HG02763 (cell line): ENCODE measurements around the gene PUM2.
"Not testable (repeated sequence)": the region's sequence is repeated elsewhere in the genome, so short reads cannot be mapped to it uniquely, and the experiment has no call there.

Source experiments
- ATAC-seq: cut with Tn5 transposase; IDR thresholded peaks from one replicate; pipeline ENCODE4 v1.9.1; 2021; ENCODE audit warnings: mild to moderate bottlenecking, moderate library complexity; ENCODE audit not compliant: unreplicated experiment

Gene PUM2

DNA sequence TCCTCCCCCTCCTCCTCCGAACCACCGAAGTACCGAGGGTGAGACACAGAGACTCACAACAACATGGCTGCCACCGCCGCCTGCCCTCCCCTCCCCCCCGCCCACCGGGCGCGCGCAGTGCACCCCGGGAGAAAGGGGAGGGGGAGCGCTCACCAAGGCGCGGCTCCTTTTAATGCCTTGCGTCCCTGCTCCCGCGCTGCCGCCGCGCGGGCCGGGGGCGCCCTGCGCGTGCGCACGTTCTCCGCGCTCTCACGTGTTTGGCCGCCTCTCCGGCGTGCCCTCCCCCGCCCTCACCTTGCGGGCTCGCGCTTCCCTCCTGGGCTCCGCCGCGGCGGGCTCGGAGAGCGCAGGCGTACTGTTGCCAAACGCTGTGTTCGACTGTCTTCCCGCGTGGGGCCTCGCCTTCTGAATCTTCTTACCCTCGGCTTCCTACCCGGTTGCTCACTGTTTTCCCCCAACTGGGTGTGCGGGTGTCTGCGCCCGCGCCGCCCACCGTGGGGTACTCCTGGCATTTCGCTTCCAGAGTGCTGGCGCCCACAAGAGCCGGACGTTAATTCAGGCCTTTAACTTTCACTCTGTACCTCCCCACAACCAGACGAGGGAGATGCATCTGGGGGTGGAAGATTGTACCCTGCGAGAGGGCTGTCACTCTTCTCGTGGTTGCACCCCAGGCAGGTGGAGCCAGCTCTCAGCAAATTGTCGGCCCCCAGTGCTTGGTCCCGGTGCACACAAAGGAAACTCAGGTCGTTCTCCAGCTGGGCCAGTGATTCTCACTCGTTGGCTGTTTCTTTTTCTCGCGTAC lies at the start of gene PUM2:
PUM2 (minus strand) TSS at position 92 of the 802 bp plus-strand sequence. CDS start 23,484 bp downstream, outside the sequence.
- peak; percentile 84 for ATAC-seq

DNA sequence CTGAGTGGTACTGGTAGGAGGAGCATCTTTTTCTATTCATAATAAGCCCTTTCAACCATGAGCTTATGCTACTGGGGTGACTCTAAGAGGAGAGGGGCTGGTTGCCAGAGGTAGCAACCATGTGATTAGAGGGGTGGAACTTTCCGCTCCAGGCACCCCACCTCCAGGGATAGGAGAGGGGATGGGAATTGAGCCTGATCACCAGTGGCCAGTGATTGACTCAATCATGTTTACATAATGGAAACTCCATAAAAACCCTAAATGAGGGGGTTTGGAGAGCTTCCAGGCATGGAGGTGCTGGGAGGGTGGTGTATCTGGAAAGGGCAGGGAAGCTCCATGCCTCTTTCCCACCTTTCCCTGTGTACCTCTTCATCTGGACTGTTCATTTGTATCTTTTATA lies 49.7 kb upstream of the PUM2 start:
- ATAC-seq = no peak

DNA sequence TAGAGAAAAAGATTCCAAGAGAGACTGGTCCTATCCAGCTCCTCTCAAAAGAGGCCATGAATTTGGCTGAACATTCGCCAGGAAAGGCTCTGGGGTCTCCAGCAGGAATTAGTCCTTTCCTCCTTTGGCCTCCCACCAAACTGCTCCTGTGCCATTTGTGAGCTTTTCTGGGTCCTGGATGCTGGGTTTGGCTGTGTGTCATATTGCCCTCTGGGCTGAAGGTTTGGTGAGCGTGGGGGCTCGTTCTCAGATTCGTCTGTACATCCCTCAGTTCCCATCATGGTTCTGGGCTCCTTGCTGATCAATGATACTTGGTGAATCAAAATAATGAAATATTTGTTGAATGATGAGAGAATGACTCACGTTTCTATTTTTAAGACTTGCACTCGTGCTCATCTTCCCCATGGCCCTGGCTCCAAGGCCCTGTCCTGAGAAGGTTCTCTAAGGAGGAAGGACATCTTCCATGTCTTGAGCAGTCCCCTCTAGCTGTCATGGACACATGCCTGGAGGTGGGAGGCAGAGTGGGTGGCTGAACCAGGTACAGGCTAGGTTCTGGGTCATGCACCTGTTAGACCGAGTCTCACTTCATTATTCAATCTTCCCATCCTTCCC lies 48.4 kb upstream of the PUM2 start:
- no peak for ATAC-seq

- no peak for ATAC-seq
These were observed 47.3 kb upstream of the PUM2 start for GRCh38 chr2:20397811-20398447.

DNA sequence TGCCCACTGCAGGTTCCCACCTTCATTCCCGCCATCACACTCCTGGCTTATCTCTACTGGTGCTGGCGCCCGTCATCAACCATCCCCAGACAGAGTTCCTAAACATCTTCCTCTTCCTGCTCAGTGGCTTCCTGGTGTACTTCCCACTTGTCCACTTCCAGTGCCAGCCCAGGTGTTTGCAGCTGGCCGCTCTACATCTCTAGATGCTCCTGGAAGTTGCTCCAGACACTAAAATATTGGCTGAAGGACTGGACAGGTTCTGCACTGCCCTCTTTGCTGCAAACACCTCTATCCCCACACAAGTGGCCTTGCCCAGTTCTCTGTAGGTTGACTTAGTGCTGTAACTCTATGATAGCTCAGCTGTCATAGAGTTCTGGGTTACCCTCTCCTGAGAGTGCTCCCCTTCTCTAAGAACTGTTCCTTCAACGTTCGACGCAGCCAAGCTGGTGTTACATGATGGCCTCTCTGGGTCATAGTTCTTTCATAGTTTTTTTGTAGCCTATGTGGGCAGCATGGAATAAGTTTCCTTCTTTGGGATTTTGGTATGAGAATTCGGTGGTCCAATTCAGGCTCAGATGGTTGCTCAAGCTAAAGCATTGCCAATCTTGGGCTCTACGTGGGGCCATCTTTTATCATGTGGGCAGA lies 45.8 kb upstream of the PUM2 start:
- no peak for ATAC-seq

GRCh38 chr2:20393986-20394385 lies 43.3 kb upstream of the PUM2 start:
- ATAC-seq = no peak

- no peak for ATAC-seq
These were observed 41.5 kb upstream of the PUM2 start for GRCh38 chr2:20391951-20392699.

DNA sequence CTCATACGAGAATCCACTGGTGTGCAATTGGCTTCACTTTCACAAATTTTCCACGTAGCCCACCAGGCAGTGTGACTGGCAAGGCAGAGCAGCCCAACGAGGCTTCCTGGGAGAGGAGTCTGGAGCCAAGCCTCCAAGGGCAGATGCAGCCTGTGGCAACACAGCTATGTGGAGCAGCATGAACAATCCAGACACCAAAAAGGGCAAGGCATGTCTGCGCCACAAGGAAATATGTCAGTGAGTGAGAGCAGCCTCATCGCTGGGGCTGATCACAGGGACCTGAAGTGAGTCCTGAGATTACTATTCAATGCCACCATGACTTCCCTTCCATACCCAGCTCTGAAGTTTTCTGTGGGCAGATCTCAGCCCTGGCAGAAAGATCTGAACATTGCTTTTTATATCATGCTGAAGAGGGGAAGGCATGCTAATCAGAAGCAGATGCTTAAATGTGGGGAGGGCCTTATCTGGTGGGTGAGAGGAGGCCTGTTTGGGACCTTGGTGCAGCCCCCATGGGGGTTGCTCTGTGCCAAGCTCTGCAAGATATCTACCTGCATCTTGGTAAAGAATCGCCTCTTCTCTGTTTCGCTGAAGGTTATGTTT lies 40.0 kb upstream of the PUM2 start:
- no peak for ATAC-seq

DNA sequence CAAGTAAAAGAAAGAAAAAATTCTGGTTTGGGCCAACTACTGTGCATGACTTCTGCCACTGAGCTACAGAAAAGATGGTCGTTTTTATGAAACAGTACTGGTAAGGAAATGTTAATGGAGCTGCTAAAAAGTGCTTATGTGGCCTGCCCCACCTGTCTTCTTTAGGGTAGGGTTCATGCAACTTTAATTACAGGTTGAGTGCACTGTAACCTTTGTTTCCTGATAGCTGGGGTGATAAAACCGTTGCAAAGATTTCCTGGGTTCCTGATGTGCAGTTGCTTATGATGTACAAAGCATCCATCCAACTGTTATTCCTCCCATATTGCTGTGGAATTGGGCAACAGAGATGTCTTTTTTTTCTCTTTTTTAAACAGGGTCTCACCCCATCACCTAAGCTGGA lies 34.3 kb upstream of the PUM2 start:
- ATAC-seq = no peak

GRCh38 chr2:20382965-20383810 lies 32.5 kb upstream of the PUM2 start:
- ATAC-seq = no peak

- no peak for ATAC-seq
These were observed 30.8 kb upstream of the PUM2 start for GRCh38 chr2:20381457-20381856.

DNA sequence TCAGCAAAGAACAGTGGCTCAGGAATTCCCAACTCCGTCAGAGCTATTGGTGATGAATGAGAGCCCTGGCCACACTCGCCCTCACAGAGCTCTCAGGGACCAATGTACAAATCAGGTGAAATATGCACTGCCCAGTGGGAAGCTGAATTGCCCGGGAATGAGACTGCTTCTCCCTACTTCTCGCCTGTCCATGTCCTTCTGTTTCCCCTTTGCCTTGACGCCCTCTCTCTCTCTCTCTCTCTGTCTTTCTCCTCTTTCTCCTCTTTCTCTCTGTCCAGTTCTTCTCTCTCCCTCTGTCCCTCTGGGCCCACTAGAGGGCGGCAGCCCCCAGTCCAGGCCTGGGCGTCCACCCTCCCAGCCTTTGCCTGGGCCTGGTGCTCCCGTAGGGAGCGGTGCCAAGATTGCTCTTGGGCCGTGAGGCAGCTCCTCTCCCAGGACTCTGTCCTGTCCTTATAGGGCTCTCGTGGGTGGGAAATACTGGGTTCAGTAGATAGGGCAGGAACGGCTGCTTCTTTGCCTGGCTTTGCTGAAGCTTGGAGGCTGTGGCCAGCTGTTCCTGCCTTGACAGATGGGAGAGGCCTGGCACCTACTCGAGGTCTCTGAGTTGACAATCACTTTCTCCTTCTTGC lies 28.4 kb upstream of the PUM2 start:
- ATAC-seq = no peak

DNA sequence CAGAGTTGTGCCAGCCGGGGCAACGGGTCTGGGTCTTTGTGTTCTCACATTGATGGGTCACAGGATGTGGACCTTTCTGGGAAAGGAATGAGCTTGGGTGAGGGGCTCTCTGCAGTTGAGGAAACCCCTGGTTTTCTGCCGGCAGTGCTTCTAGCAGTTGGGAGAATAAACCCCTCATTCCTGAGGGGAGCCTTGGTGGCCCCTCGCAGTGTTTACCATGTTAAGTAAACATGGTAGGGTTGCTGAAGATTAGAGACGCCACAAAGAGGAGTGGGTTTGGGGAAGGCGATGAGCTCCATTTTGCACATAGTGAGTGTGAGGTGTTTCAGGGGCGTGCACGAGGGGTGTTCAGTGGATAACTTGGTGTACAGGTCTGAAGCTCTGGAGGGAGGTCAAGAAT lies 27.7 kb upstream of the PUM2 start:
- ATAC-seq = no peak

DNA sequence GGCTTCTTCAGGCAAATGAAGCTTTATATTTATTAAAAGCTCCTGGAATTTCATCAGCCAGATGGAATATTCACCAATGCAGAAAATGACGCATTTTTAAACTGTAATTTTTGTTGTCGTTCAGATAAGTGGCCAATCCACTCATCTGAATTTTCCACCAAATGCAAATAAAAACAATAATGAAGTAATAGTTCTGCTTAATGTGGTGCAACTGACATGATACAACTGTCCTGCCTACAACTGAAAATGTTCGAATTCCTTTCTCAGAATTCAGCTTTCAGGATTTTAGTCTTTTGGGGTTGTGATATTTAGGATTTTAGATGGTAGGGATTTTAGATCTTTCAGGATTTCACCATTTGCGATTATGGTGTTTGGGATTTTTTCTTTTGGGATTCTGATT lies 27.1 kb upstream of the PUM2 start:
- no peak for ATAC-seq

- ATAC-seq = not testable (repeated sequence)
These were observed 24.3 kb upstream of the PUM2 start for GRCh38 chr2:20374982-20375381.

DNA sequence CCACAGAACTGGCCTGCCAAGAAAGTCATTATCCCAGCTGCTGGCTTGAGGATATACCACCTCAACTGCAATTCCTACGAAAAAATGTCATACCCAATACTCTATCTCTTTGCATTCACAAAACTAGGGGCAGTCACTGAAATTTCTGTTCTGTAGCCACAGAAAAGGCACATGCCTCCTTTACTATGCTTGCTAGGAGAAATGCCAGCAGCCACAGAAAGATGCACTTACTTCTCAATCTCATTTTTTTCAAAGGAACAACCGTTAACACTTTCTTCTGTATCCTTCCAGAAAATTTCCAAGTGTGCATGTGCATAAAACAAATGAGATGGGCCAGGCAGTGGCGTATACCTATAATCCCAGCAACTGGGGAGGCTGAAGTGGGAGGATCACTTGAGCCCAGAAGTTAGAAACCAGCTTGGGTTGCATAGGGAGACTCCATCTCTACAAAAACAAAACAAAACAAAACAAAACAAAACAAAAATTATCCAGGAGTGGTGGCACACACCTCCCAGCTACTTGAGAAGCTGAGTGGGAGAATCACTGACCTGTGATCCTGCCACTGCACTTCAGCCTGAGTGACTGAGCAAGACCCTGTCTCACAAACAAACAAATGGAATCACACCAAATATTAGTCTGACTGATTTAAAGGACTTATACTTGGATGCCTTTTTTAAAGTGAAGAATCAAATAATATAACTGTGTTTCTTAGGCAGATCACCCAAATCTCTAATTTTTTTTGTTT lies 22.4 kb upstream of the PUM2 start:
- ATAC-seq = no peak

- no peak for ATAC-seq
These were observed 20.8 kb upstream of the PUM2 start for GRCh38 chr2:20371323-20372025.

GRCh38 chr2:20370191-20370590 lies 19.5 kb upstream of the PUM2 start:
- ATAC-seq = no peak
